Measurements from ENCODE around the gene TMEM218. TPM values are rescaled to one million over a fixed set of nuclear protein-coding genes. Genes with fewer than 3 reads are reported as not detected.

The TMEM218 gene
- total RNA-seq, 1 donor from 2014 or later, result 11.9 TPM

DNA sequence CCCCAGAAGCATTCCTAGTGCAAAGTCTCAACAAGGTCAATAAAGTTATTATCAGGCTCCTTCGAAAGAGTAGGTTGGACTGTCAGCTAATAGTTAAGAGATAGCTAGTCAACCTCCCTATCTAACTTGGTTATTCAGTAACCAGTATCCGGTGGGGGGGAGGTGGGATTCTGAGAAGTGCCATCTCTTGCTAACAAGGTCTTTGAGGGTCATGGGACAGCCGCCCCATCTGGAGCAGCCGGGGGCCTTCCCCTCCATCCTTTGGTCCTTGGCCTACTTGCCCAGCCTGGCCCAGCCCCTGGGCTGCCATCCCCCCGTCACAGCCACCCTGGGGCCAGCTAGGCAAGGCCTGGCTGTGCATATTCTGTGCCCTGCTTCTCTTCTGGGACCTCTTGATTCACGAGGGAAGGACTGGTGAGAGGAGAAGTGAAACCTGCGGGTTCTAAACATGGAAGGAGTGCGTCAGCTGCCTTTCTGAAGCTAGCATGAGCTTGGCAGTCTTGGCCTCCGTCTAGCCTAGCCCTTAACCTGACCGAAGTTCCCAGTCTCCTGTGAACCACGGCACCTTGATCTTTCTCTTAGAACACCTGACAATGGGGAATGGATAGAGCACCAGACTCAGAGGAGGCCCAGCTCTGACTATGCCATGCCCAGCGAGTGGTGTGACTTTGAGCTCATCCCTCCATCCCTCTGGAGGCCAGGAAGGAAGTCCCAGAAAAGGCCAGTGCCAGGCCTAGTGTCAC is 39.0 kb downstream of the TMEM218 start:
- Mint-ChIP-seq H3K4me3 (ENCODE audit: unreplicated experiment) (no peak overlapping the region), H3K36me3 (ENCODE audit: low read depth, unreplicated experiment) (no peaks in the 10 kb centered on the region), H3K9me3 (ENCODE audit: unreplicated experiment) (no peaks in the 10 kb centered on the region), H3K4me1 (ENCODE audit: low read depth, unreplicated experiment) (peaks cover 30% of the 10 kb centered on the region), H3K27ac (ENCODE audit: unreplicated experiment) (no peak overlapping the region), H3K27me3 (ENCODE audit: low read depth, unreplicated experiment) (peaks cover 29% of the 10 kb centered on the region)
- FAIRE-seq (no peak), DNase-seq (ENCODE audit: low read depth) (no peak)
- Histone ChIP-seq H3K79me2 (ENCODE audit: insufficient read depth, low read length) (no peaks in the 10 kb centered on the region), H3K27ac (ENCODE audit: low read depth, low read length) (no peak overlapping the region), H3K4me1 (ENCODE audit: insufficient read depth, low read length) (peaks cover 27% of the 10 kb centered on the region), H3K4me3 (ENCODE audit: insufficient read depth, low read depth, low read length) (no peak overlapping the region), H2AFZ (ENCODE audit: low read depth, low read length) (no peak overlapping the region), H3K36me3 (ENCODE audit: insufficient read depth, low read length) (no peaks in the 10 kb centered on the region), H4K20me1 (ENCODE audit: insufficient read depth, low read length) (no peaks in the 10 kb centered on the region), H3K27me3 (ENCODE audit: insufficient read depth, low read length) (no peaks in the 10 kb centered on the region), H3K9me3 (ENCODE audit: insufficient read depth, low read depth, low read length) (no peaks in the 10 kb centered on the region), H3K9ac (ENCODE audit: low read length) (no peak overlapping the region), H3K4me2 (ENCODE audit: low read length) (no peak overlapping the region)
- TF ChIP-seq EZH2 (IDR thresholded peaks at IDR 0.05; ENCODE audit: insufficient read depth, low read length), result no peak
- TF ChIP-seq, protein P1, sequence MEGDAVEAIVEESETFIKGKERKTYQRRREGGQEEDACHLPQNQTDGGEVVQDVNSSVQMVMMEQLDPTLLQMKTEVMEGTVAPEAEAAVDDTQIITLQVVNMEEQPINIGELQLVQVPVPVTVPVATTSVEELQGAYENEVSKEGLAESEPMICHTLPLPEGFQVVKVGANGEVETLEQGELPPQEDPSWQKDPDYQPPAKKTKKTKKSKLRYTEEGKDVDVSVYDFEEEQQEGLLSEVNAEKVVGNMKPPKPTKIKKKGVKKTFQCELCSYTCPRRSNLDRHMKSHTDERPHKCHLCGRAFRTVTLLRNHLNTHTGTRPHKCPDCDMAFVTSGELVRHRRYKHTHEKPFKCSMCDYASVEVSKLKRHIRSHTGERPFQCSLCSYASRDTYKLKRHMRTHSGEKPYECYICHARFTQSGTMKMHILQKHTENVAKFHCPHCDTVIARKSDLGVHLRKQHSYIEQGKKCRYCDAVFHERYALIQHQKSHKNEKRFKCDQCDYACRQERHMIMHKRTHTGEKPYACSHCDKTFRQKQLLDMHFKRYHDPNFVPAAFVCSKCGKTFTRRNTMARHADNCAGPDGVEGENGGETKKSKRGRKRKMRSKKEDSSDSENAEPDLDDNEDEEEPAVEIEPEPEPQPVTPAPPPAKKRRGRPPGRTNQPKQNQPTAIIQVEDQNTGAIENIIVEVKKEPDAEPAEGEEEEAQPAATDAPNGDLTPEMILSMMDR (IDR thresholded peaks at IDR 0.05; ENCODE audit: insufficient read depth, low read depth, low read length), result no peak

DNA sequence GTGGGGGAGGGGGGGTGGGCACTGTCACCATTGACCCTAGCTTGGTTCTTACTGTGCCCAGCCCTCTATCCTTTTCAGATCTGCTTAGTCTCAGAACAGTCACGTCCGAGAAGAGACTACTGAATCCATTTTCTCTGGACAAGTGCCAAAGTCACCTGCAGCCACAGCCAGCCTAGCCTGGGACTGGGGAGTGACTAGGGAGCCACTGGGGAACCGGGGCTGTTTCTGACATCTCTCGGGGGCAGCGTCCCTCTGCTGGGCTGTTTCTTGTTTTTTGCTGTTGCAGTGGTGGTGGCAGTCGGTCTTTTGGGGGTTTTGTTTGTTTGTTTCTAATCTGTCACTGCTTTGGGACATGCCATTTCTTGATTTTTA is 39.6 kb downstream of the TMEM218 start:
- Histone ChIP-seq H3K4me3 (ENCODE audit: insufficient read depth, low read depth, low read length) (no peak overlapping the region), H2AFZ (ENCODE audit: low read depth, low read length) (no peak overlapping the region), H3K27ac (ENCODE audit: low read depth, low read length) (no peak overlapping the region), H4K20me1 (ENCODE audit: insufficient read depth, low read length) (no peaks in the 10 kb centered on the region), H3K36me3 (ENCODE audit: insufficient read depth, low read length) (no peaks in the 10 kb centered on the region), H3K9me3 (ENCODE audit: insufficient read depth, low read depth, low read length) (no peaks in the 10 kb centered on the region), H3K79me2 (ENCODE audit: insufficient read depth, low read length) (no peaks in the 10 kb centered on the region), H3K27me3 (ENCODE audit: insufficient read depth, low read length) (no peaks in the 10 kb centered on the region), H3K4me2 (ENCODE audit: low read length) (no peak overlapping the region), H3K4me1 (ENCODE audit: insufficient read depth, low read length) (peaks cover 27% of the 10 kb centered on the region), H3K9ac (ENCODE audit: low read length) (no peak overlapping the region)
- Mint-ChIP-seq H3K9me3 (ENCODE audit: unreplicated experiment) (no peaks in the 10 kb centered on the region), H3K27ac (ENCODE audit: unreplicated experiment) (no peak overlapping the region), H3K4me3 (ENCODE audit: unreplicated experiment) (no peak overlapping the region), H3K36me3 (ENCODE audit: low read depth, unreplicated experiment) (no peaks in the 10 kb centered on the region), H3K4me1 (ENCODE audit: low read depth, unreplicated experiment) (peaks cover 30% of the 10 kb centered on the region), H3K27me3 (ENCODE audit: low read depth, unreplicated experiment) (peaks cover 23% of the 10 kb centered on the region)
- TF ChIP-seq, protein P1 (IDR thresholded peaks at IDR 0.05; ENCODE audit: insufficient read depth, low read depth, low read length), result no peak
- no peak for TF ChIP-seq EZH2 (IDR thresholded peaks at IDR 0.05; ENCODE audit: insufficient read depth, low read length)
- DNase-seq (ENCODE audit: low read depth), result no peak
- FAIRE-seq, result no peak

DNA sequence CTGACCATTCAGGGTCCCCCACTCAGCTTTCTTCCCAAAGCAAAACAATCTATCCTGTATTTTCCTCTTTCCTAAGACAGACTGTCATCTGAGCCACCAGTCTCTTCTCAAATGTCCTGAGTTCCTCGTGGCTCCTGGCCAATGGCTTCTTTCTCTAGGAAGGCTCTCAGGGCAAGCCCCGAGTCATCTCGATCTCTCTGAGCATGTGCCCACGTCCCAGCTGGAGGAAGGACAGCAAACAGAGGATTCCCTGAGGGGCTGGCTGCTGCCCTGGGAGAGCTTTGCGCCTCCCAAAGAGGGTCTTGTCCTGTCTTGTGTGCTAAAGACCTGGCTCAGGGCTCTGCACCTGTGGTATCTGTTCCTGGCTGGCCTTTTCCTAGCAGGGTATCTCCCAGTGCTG is 40.0 kb downstream of the TMEM218 start:
- H3K4me1 ChIP-seq (ENCODE audit: insufficient read depth, low read length), result peaks cover 27% of the 10 kb centered on the region
- peaks cover 30% of the 10 kb centered on the region for H3K4me1 Mint-ChIP-seq (ENCODE audit: low read depth, unreplicated experiment)
- peaks cover 21% of the 10 kb centered on the region for H3K27me3 Mint-ChIP-seq (ENCODE audit: low read depth, unreplicated experiment)
- no peaks in the 10 kb centered on the region for H3K36me3 ChIP-seq (ENCODE audit: insufficient read depth, low read length)
- no peak for TF ChIP-seq EZH2 (IDR thresholded peaks at IDR 0.05; ENCODE audit: insufficient read depth, low read length)
- TF ChIP-seq, protein P1 (IDR thresholded peaks at IDR 0.05; ENCODE audit: insufficient read depth, low read depth, low read length), result no peak
- H2AFZ ChIP-seq (ENCODE audit: low read depth, low read length), result no peak overlapping the region
- no peaks in the 10 kb centered on the region for H3K27me3 ChIP-seq (ENCODE audit: insufficient read depth, low read length)
- no peaks in the 10 kb centered on the region for H3K9me3 ChIP-seq (ENCODE audit: insufficient read depth, low read depth, low read length)
- no peak overlapping the region for H3K4me3 ChIP-seq (ENCODE audit: insufficient read depth, low read depth, low read length)
- H3K79me2 ChIP-seq (ENCODE audit: insufficient read depth, low read length), result no peaks in the 10 kb centered on the region
- H3K27ac Mint-ChIP-seq (ENCODE audit: unreplicated experiment), result no peak overlapping the region
- H3K9me3 Mint-ChIP-seq (ENCODE audit: unreplicated experiment), result no peaks in the 10 kb centered on the region
- no peak overlapping the region for H3K27ac ChIP-seq (ENCODE audit: low read depth, low read length)
- no peaks in the 10 kb centered on the region for H3K36me3 Mint-ChIP-seq (ENCODE audit: low read depth, unreplicated experiment)
- H3K9ac ChIP-seq (ENCODE audit: low read length), result no peak overlapping the region
- H3K4me3 Mint-ChIP-seq (ENCODE audit: unreplicated experiment), result no peak overlapping the region
- DNase-seq (ENCODE audit: low read depth) (no peak), FAIRE-seq (no peak)
- H4K20me1 ChIP-seq (ENCODE audit: insufficient read depth, low read length), result no peaks in the 10 kb centered on the region
- no peak overlapping the region for H3K4me2 ChIP-seq (ENCODE audit: low read length)
